Transverse colon (tissue), 4 donors: Measurements from ENCODE around the gene KAZN. TPM values are rescaled to one million over a fixed set of nuclear protein-coding genes. Genes with fewer than 3 reads are reported as not detected.

Experiments used
- DNase-seq: peaks from one replicate; pipeline ENCODE4 v3.0.0-alpha.2; 2019
- H3K27ac ChIP-seq, 4 donors: fragments of 200-600 bp; sonication (generic); 2 replicates each; pipeline ENCODE4 v1.5.1; 2016 to 2018; ENCODE audit warnings: inconsistent platforms in 4 of 4
- H3K27me3 ChIP-seq: fragments of 200-600 bp; sonication (generic); 2 replicates; pipeline ENCODE4 v1.5.1; 2017; ENCODE audit warnings: inconsistent platforms
- H3K36me3 ChIP-seq, 4 donors: fragments of 200-600 bp; sonication (generic); 2 replicates each; pipeline ENCODE4 v1.5.1; 2017 to 2019; ENCODE audit warnings: inconsistent platforms in 4 of 4
- H3K4me1 ChIP-seq, 4 donors: fragments of 200-600 bp; sonication (generic); 2 replicates each; pipeline ENCODE4 v1.5.1; 2017 to 2020; ENCODE audit warnings: inconsistent platforms in 4 of 4
- H3K4me3 ChIP-seq, 4 donors: fragments of 200-600 bp; sonication (generic); 1 replicate in 1 of 4; 2 replicates in 3 of 4; pipeline versions ENCODE4 v1.5.1 to v1.6.1; 2017 to 2019; ENCODE audit warnings: inconsistent platforms in 4 of 4
- H3K9me3 ChIP-seq, 2 donors: fragments of 200-600 bp; sonication (generic); 2 replicates each; pipeline ENCODE4 v1.5.1; 2017 to 2019; ENCODE audit warnings: inconsistent platforms in 2 of 2
- CTCF ChIP-seq, 5 experiments: fragments of 200-600 bp in 3 of 5; fragments of 450-650 bp in 2 of 5; sonication (generic) in 3 of 5; IDR thresholded peaks; 1 replicate in 2 of 5; 2 replicates in 3 of 5; pipeline ENCODE4 v1.5.1; 2016 to 2017; ENCODE audit warnings: antibody characterized with exemption in 5 of 5, inconsistent platforms in 3 of 5, mild to moderate bottlenecking in 2 of 5, moderate library complexity in 1 of 5
- EP300 ChIP-seq: sonication (generic); formaldehyde crosslinking; IDR thresholded peaks from one replicate; pipeline ENCODE4 v1.6.1; 2017; ENCODE audit warnings: antibody characterized with exemption, low read depth
- POLR2A ChIP-seq: fragments of 450-650 bp; IDR thresholded peaks from one replicate; pipeline ENCODE4 v1.6.1; 2016; ENCODE audit warnings: antibody characterized with exemption, mild to moderate bottlenecking, moderate library complexity
- POLR2AphosphoS5 ChIP-seq, 3 donors: sonication (generic); formaldehyde crosslinking; IDR thresholded peaks; one replicate each; pipeline ENCODE4 v1.6.1; 2016; ENCODE audit warnings: antibody characterized with exemption in 3 of 3
- WGBS, 2 donors: methylation state at CpG; one replicate each; pipeline ENCODE4 v1.1.5; 2018; ENCODE audit warnings: low coverage in 1 of 2; 5-methylcytosine and 5-hydroxymethylcytosine counted together
- in situ Hi-C, 4 donors: fragments of 200-750 bp; cut with MboI; loops; one replicate each; pipeline versions ENCODE4 v1.15.0 to v1.15.1; 2017; ENCODE audit warnings: low sequenced_read_pairs in 3 of 4, low pct_ligation_motif_present in 1 of 4, low pct_unique_long_range_greater_than_20kb in 1 of 4
- intact Hi-C: fragments of 100-400 bp; cut with DNase I; formaldehyde crosslinking; loops from one replicate; pipeline ENCODE4 v1.15.1; 2023; ENCODE audit warnings: low total_unique reads
- total RNA-seq, 4 donors: library from RNA; depleted of rRNA; stranded (reverse); fragments of >200 nt; gene quantifications; one replicate each; pipeline ENCODE4 v1.1.0, GENCODE V29; 2016

KAZN gene
- total RNA-seq, 4 donors from 2014 or later = 12.0 to 17.1 (median 16.2) TPM

- Histone ChIP-seq H3K4me1 (no peaks in the 10 kb centered on the region), H3K27ac (no peak overlapping the region), H3K9me3 (no peaks in the 10 kb centered on the region), H3K27me3 (no peaks in the 10 kb centered on the region), H3K36me3 (no peaks in the 10 kb centered on the region), H3K4me3 (no peak overlapping the region)
- in situ Hi-C loops (loop anchor here in 3 of 4 donors (25.0 kb wide), 3 partner anchors 246 to 1071 kb away; no protein-coding TSS in a partner anchor), intact Hi-C loops (no loop called here)
- DNase-seq = no peak
- WGBS, 2 donors = 57 to 60% methylated on average over 4 of the region's 4 CpGs
- no peak for TF ChIP-seq POLR2A
- no peak for TF ChIP-seq POLR2AphosphoS5 (IDR thresholded peaks at IDR 0.05)
- TF ChIP-seq EP300 = no peak
- no peak for TF ChIP-seq CTCF (IDR thresholded peaks at IDR 0.05)
These were observed 434.8 kb downstream of the KAZN start for GRCh38 chr1:15033264-15033663.

GRCh38 chr1:15034656-15035055 lies 436.2 kb downstream of the KAZN start:
- no peak for DNase-seq
- Histone ChIP-seq H3K4me3 (no peak overlapping the region), H3K27me3 (no peaks in the 10 kb centered on the region), H3K9me3 (no peaks in the 10 kb centered on the region), H3K4me1 (no peaks in the 10 kb centered on the region), H3K36me3 (no peaks in the 10 kb centered on the region), H3K27ac (no peak overlapping the region)
- in situ Hi-C loops = loop anchor here in 3 of 4 donors (25.0 kb wide), 3 partner anchors 247 to 1072 kb away; no protein-coding TSS in a partner anchor
- intact Hi-C loops = no loop called here
- 91% methylated on average over 16 of the region's 16 CpGs; no CpG with 5 or more reads in 1 of the 2 donors for WGBS, 2 donors
- no peak for TF ChIP-seq POLR2A
- TF ChIP-seq CTCF (IDR thresholded peaks at IDR 0.05) = no peak
- TF ChIP-seq EP300 = no peak

GRCh38 chr1:15035236-15035635 lies 436.8 kb downstream of the KAZN start:
- H3K4me1 ChIP-seq = no peaks in the 10 kb centered on the region
- in situ Hi-C loops (loop anchor here in 3 of 4 donors (25.0 kb wide), 3 partner anchors 248 to 1073 kb away; no protein-coding TSS in a partner anchor), intact Hi-C loops (no loop called here)
- no peak for DNase-seq
- WGBS, 2 donors = 98% methylated on average over 3 of the region's 3 CpGs; no CpG with 5 or more reads in 1 of the 2 donors
- no peak overlapping the region for H3K4me3 ChIP-seq
- H3K27me3 ChIP-seq = no peaks in the 10 kb centered on the region
- TF ChIP-seq EP300 = no peak
- TF ChIP-seq CTCF (IDR thresholded peaks at IDR 0.05) = no peak
- TF ChIP-seq POLR2A = no peak
- no peak for TF ChIP-seq POLR2AphosphoS5 (IDR thresholded peaks at IDR 0.05)
- H3K9me3 ChIP-seq = no peaks in the 10 kb centered on the region
- H3K27ac ChIP-seq = no peak overlapping the region
- no peaks in the 10 kb centered on the region for H3K36me3 ChIP-seq

GRCh38 chr1:15036101-15036500 lies 437.6 kb downstream of the KAZN start:
- Histone ChIP-seq H3K27me3 (no peaks in the 10 kb centered on the region), H3K4me1 (no peaks in the 10 kb centered on the region), H3K27ac (no peak overlapping the region), H3K9me3 (no peaks in the 10 kb centered on the region), H3K36me3 (no peaks in the 10 kb centered on the region), H3K4me3 (no peak overlapping the region)
- no peak for DNase-seq
- no peak for TF ChIP-seq POLR2A
- TF ChIP-seq POLR2AphosphoS5 (IDR thresholded peaks at IDR 0.05) = no peak
- TF ChIP-seq EP300 = no peak
- no peak for TF ChIP-seq CTCF (IDR thresholded peaks at IDR 0.05)
- intact Hi-C loops (no loop called here), in situ Hi-C loops (loop anchor here in 3 of 4 donors (25.0 kb wide), 3 partner anchors 249 to 1074 kb away; no protein-coding TSS in a partner anchor)
- 76% methylated on average over 10 of the region's 10 CpGs; no CpG with 5 or more reads in 1 of the 2 donors for WGBS, 2 donors
